Loucy (cell line): Measurements from ENCODE around the gene GTF2A2.
"Not testable (repeated sequence)": the region's sequence is repeated elsewhere in the genome, so short reads cannot be mapped to it uniquely, and the experiment has no call there.

Experiments
- H2AFZ ChIP-seq: fragments of 200-600 bp; sonication (generic); 2 replicates; pipeline ENCODE4 v1.6.0; 2016; ENCODE audit warnings: antibody characterized with exemption, mild to moderate bottlenecking, low read length, moderate library complexity
- H3F3A ChIP-seq: fragments of 200-600 bp; 2 replicates; pipeline ENCODE4 v1.6.0; 2016; ENCODE audit warnings: antibody characterized with exemption, low read depth, mild to moderate bottlenecking
- H3K27me3 ChIP-seq: fragments of 200-600 bp; sonication (generic); 2 replicates; pipeline ENCODE4 v1.6.1; 2014; ENCODE audit warnings: low read length, mild to moderate bottlenecking; ENCODE audit not compliant: insufficient read depth, poor library complexity, severe bottlenecking
- H3K36me3 ChIP-seq: fragments of 200-600 bp; sonication (generic); 2 replicates; pipeline ENCODE4 v1.6.1; 2016; ENCODE audit warnings: low read length; ENCODE audit not compliant: insufficient read depth
- H3K4me1 ChIP-seq: fragments of 200-600 bp; sonication (generic); 2 replicates; pipeline ENCODE4 v1.5.1; 2014; ENCODE audit warnings: low read length, mild to moderate bottlenecking; ENCODE audit not compliant: insufficient read depth, poor library complexity, severe bottlenecking
- H3K4me2 ChIP-seq: fragments of 200-600 bp; sonication (generic); 2 replicates; pipeline ENCODE4 v1.6.0; 2014; ENCODE audit warnings: antibody characterized with exemption, low read length, low read depth, mild to moderate bottlenecking; ENCODE audit not compliant: poor library complexity, severe bottlenecking
- H3K4me3 ChIP-seq: fragments of 200-600 bp; sonication (generic); 2 replicates; pipeline ENCODE4 v1.5.1; 2014; ENCODE audit warnings: low read length, mild to moderate bottlenecking, mixed read lengths; ENCODE audit not compliant: poor library complexity, severe bottlenecking
- H3K79me2 ChIP-seq: fragments of 200-600 bp; sonication (generic); 2 replicates; pipeline ENCODE4 v1.6.1; 2014; ENCODE audit warnings: low read length; ENCODE audit not compliant: insufficient read depth
- H3K9ac ChIP-seq: fragments of 200-600 bp; sonication (generic); 2 replicates; pipeline ENCODE4 v1.6.0; 2014; ENCODE audit warnings: mild to moderate bottlenecking, low read depth, low read length, moderate library complexity; ENCODE audit not compliant: poor library complexity, severe bottlenecking
- H3K9me2 ChIP-seq: fragments of 200-600 bp; sonication (generic); replicated peaks from 2 replicates; pipeline ENCODE4 v1.6.1; 2016; ENCODE audit warnings: low read depth, low read length, mixed read lengths
- H3K9me3 ChIP-seq: fragments of 200-600 bp; sonication (generic); 2 replicates; pipeline ENCODE4 v1.6.1; 2014; ENCODE audit warnings: mild to moderate bottlenecking, antibody characterized with exemption, low read length, low read depth; ENCODE audit not compliant: insufficient read depth
- H4K20me1 ChIP-seq: fragments of 200-600 bp; sonication (generic); 2 replicates; pipeline ENCODE4 v1.6.0; 2014; ENCODE audit warnings: antibody characterized with exemption, low read length, mild to moderate bottlenecking; ENCODE audit not compliant: insufficient read depth, poor library complexity, severe bottlenecking
- EZH2phosphoT487 ChIP-seq: fragments of 200-600 bp; IDR thresholded peaks from 2 replicates; pipeline ENCODE4 v1.6.1; 2018; ENCODE audit warnings: antibody characterized with exemption, mild to moderate bottlenecking, moderate library complexity, borderline replicate concordance
- TF ChIP-seq, protein P1 (sequence below): fragments of 200-600 bp; sonication (generic); conservative IDR thresholded peaks from 2 replicates; pipeline ENCODE4 v1.5.1; 2014; ENCODE audit warnings: mild to moderate bottlenecking, antibody characterized with exemption, low read length

Gene GTF2A2

GRCh38 chr15:59637507-59637906, 19.8 kb downstream of the GTF2A2 start:
- H3F3A ChIP-seq, H3K27me3 ChIP-seq, H3K9me3 ChIP-seq, H3K79me2 ChIP-seq, H3K4me1 ChIP-seq, H3K9ac ChIP-seq, H3K4me2 ChIP-seq, H2AFZ ChIP-seq, H3K4me3 ChIP-seq, H3K9me2 ChIP-seq, H4K20me1 ChIP-seq: not testable (repeated sequence)
- H3K36me3 ChIP-seq = peaks cover 35% of the 10 kb centered on the region; the same call in 1 of the 2 replicates
- TF ChIP-seq, protein P1, sequence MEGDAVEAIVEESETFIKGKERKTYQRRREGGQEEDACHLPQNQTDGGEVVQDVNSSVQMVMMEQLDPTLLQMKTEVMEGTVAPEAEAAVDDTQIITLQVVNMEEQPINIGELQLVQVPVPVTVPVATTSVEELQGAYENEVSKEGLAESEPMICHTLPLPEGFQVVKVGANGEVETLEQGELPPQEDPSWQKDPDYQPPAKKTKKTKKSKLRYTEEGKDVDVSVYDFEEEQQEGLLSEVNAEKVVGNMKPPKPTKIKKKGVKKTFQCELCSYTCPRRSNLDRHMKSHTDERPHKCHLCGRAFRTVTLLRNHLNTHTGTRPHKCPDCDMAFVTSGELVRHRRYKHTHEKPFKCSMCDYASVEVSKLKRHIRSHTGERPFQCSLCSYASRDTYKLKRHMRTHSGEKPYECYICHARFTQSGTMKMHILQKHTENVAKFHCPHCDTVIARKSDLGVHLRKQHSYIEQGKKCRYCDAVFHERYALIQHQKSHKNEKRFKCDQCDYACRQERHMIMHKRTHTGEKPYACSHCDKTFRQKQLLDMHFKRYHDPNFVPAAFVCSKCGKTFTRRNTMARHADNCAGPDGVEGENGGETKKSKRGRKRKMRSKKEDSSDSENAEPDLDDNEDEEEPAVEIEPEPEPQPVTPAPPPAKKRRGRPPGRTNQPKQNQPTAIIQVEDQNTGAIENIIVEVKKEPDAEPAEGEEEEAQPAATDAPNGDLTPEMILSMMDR = peak; percentile 21; the same call in 1 of the 2 replicates

- Histone ChIP-seq H3K4me3 (no peak overlapping the region), H3K79me2 (no peaks in the 10 kb centered on the region), H3K27me3 (no peaks in the 10 kb centered on the region), H3K36me3 (peaks cover 27% of the 10 kb centered on the region; the same call in 1 of the 2 replicates), H2AFZ (no peak overlapping the region), H3F3A (0 out of 2 replicates have a peak, but pooled peaks cover 4% of the 10 kb centered on the region), H3K9me2 (no peaks in the 10 kb centered on the region), H3K4me2 (no peak overlapping the region), H4K20me1 (no peaks in the 10 kb centered on the region), H3K9ac (no peak overlapping the region), H3K4me1 (no peaks in the 10 kb centered on the region), H3K9me3 (no peaks in the 10 kb centered on the region)
- TF ChIP-seq EZH2phosphoT487 = no peak
- TF ChIP-seq, protein P1 = no peak
Observed at GRCh38 chr15:59636184-59636583, 21.1 kb downstream of the GTF2A2 start.

DNA sequence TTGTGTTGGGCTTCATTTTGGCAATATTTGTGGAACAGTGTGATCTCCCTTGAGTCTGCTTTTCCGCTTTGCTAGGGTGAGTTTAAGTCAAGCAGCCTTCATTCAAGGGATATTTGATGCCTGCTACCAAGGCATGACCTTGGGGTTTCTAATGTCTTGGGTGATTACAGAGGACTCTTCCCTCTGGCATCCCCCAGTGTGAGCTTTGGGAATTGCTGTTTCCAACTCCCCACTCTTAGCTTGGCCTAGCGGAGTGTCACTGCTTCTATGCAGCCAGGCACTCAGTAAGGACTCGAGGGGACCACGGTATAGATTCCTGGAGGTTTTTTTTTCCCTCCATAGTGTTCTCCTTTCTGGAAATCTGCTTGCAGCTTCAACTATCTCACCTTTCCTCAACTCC, 24.6 kb downstream of the GTF2A2 start:
- Histone ChIP-seq H3F3A (no peaks in the 10 kb centered on the region), H3K9me3 (no peaks in the 10 kb centered on the region), H3K36me3 (peaks cover 3% of the 10 kb centered on the region; the same call in 1 of the 2 replicates), H3K4me1 (no peaks in the 10 kb centered on the region), H3K9me2 (no peaks in the 10 kb centered on the region), H3K27me3 (no peaks in the 10 kb centered on the region), H2AFZ (no peak overlapping the region), H3K9ac (no peak overlapping the region), H3K4me2 (no peak overlapping the region), H3K79me2 (no peaks in the 10 kb centered on the region), H4K20me1 (no peaks in the 10 kb centered on the region), H3K4me3 (no peak overlapping the region)
- TF ChIP-seq EZH2phosphoT487 = no peak
- TF ChIP-seq, protein P1 = peak; percentile 42
